Measurements from ENCODE around the gene NPBWR2. TPM values are rescaled to one million over a fixed set of nuclear protein-coding genes. Genes with fewer than 3 reads are reported as not detected.
A peak's percentile ranks its signal among the peaks of the same experiment; 100 is the strongest.

Gene NPBWR2
- total RNA-seq, 1 experiment from 2014 or later = not detected

GRCh38 chr20:64074184-64074789 is 33.1 kb downstream of the NPBWR2 start:
- DNase-seq (ENCODE audit: low read depth) = no peak

- no peak for DNase-seq (ENCODE audit: low read depth)
Observed at GRCh38 chr20:64073476-64074183, 33.7 kb downstream of the NPBWR2 start.

- no peak for DNase-seq (ENCODE audit: low read depth)
Observed at GRCh38 chr20:64072498-64073063, 34.8 kb downstream of the NPBWR2 start.

- no peak for DNase-seq (ENCODE audit: low read depth)
Observed at GRCh38 chr20:64071341-64072332, 35.7 kb downstream of the NPBWR2 start.

GRCh38 chr20:64070244-64070993 is 36.9 kb downstream of the NPBWR2 start:
- no peak for DNase-seq (ENCODE audit: low read depth)

- DNase-seq (ENCODE audit: low read depth) = no peak
Observed at GRCh38 chr20:64069614-64070243, 37.6 kb downstream of the NPBWR2 start.

- no peak for DNase-seq (ENCODE audit: low read depth)
Observed at GRCh38 chr20:64069209-64069613, 38.2 kb downstream of the NPBWR2 start.

GRCh38 chr20:64068386-64069208 is 38.8 kb downstream of the NPBWR2 start:
- DNase-seq (ENCODE audit: low read depth) = no peak

- no peak for DNase-seq (ENCODE audit: low read depth)
Observed at GRCh38 chr20:64067733-64068307, 39.5 kb downstream of the NPBWR2 start.

GRCh38 chr20:64067005-64067632 is 40.2 kb downstream of the NPBWR2 start:
- DNase-seq (ENCODE audit: low read depth) = no peak

- peak; percentile 86 for DNase-seq (ENCODE audit: low read depth)
Observed at GRCh38 chr20:64065974-64066343, 41.4 kb downstream of the NPBWR2 start.

- DNase-seq (ENCODE audit: low read depth) = no peak
Observed at GRCh38 chr20:64065062-64065973, 42.0 kb downstream of the NPBWR2 start.

GRCh38 chr20:64064145-64064698 is 43.1 kb downstream of the NPBWR2 start:
- peak; percentile 63 for DNase-seq (ENCODE audit: low read depth)

- no peak for DNase-seq (ENCODE audit: low read depth)
Observed at GRCh38 chr20:64063389-64064144, 43.8 kb downstream of the NPBWR2 start.

- DNase-seq (ENCODE audit: low read depth) = peak; percentile 94
Observed at GRCh38 chr20:64062596-64063388, 44.6 kb downstream of the NPBWR2 start, which contains the start of gene TCEA2. Gene TCEA2 (plus strand): TSS chr20:64063198. CDS start chr20:64063313, 115 bp downstream.

- no peak for DNase-seq (ENCODE audit: low read depth)
Observed at GRCh38 chr20:64062276-64062595, 45.1 kb downstream of the NPBWR2 start.

Measured in LHCN-M2 (cell line).